Panc1 (cell line): ENCODE data around the gene FAM107B. TPM values are rescaled to one million over a fixed set of nuclear protein-coding genes. Genes with fewer than 3 reads are reported as not detected.

Experiments
- ATAC-seq: fragments of 200-7000 bp; cut with Tn5 transposase; 2 replicates; pipeline ENCODE4 v1.9.1; 2020; ENCODE audit warnings: mild to moderate bottlenecking, moderate library complexity
- BruUV-seq: library from RNA; stranded (reverse); fragments of 400-500 nt; replicated peaks from 2 replicates; lab custom pipeline; 2021; lab: Mats Ljungman, UMichigan
- CTCF ChIA-PET: fragments of 300-600 bp; sonication (Branson Sonifier 250); formaldehyde crosslinking; loops from one replicate; lab custom pipeline; 2022; ENCODE audit warnings: antibody characterized with exemption; lab: Charles Lee
- POLR2A ChIA-PET: fragments of 300-600 bp; sonication (Branson Sonifier 250); formaldehyde crosslinking; loops from one replicate; lab custom pipeline; 2022; ENCODE audit warnings: antibody characterized with exemption; lab: Charles Lee
- DNase-seq: peaks from one replicate; pipeline ENCODE4 v3.0.0-alpha.2; 2010; ENCODE audit warnings: low read depth, low spot score
- H3K27ac ChIP-seq: 2 replicates; pipeline ENCODE4 v1.5.1; 2011; ENCODE audit warnings: mild to moderate bottlenecking, low read length, inconsistent platforms
- H3K27me3 ChIP-seq: fragments of 200-500 bp; sonication (Bioruptor generic); 2 replicates; pipeline ENCODE4 v1.6.0; 2014; ENCODE audit warnings: low read length, inconsistent platforms; ENCODE audit not compliant: control insufficient read depth, insufficient read depth
- H3K36me3 ChIP-seq: fragments of 200-500 bp; sonication (Bioruptor generic); 2 replicates; pipeline ENCODE4 v1.5.1; 2014; ENCODE audit warnings: inconsistent platforms, mild to moderate bottlenecking, low read length, moderate library complexity; ENCODE audit not compliant: control insufficient read depth, insufficient read depth
- H3K4me1 ChIP-seq: 2 replicates; pipeline ENCODE4 v1.5.1; 2011; ENCODE audit warnings: inconsistent platforms, mild to moderate bottlenecking, low read length, moderate library complexity; ENCODE audit not compliant: control insufficient read depth, insufficient read depth
- H3K4me3 ChIP-seq, 2 experiments: 2 replicates each; pipeline ENCODE4 v1.5.1; 2011 to 2012; ENCODE audit warnings: low read depth in 2 of 2, low read length in 2 of 2, mild to moderate bottlenecking in 2 of 2, inconsistent platforms in 1 of 2, moderate library complexity in 1 of 2
- H3K9me3 ChIP-seq: fragments of 200-500 bp; sonication (Bioruptor generic); 2 replicates; pipeline ENCODE4 v1.5.1; 2014; ENCODE audit warnings: low read depth, mild to moderate bottlenecking, inconsistent platforms, low read length, moderate library complexity; ENCODE audit not compliant: control insufficient read depth, insufficient read depth
- POLR2AphosphoS5 ChIP-seq: IDR thresholded peaks from 2 replicates; pipeline ENCODE4 v1.6.1; 2012; ENCODE audit warnings: mild to moderate bottlenecking, low read depth, low read length, moderate library complexity
- REST ChIP-seq, 2 experiments: IDR thresholded peaks; 2 replicates each; pipeline ENCODE4 v1.6.1; 2011 to 2012; ENCODE audit warnings: low read depth in 2 of 2, control low read depth in 1 of 2, low read length in 1 of 2, mild to moderate bottlenecking in 1 of 2, moderate library complexity in 1 of 2; ENCODE audit not compliant: insufficient read depth in 1 of 2
- SIN3A ChIP-seq: IDR thresholded peaks from 2 replicates; pipeline ENCODE4 v1.6.1; 2012; ENCODE audit warnings: low read depth, mild to moderate bottlenecking, low read length, moderate library complexity, borderline replicate concordance; ENCODE audit not compliant: insufficient read depth
- TCF7L2 ChIP-seq: IDR thresholded peaks from 2 replicates; pipeline ENCODE4 v1.6.1; 2011; ENCODE audit warnings: mild to moderate bottlenecking, low read depth, low read length, inconsistent platforms
- in situ Hi-C: cut with HindIII; loops from 2 replicates; pipeline ENCODE4 v1.10.0; 2016; ENCODE audit warnings: low sequenced_read_pairs, low pct_unique_long_range_greater_than_20kb
- intact Hi-C: fragments of 100-400 bp; cut with micrococcal nuclease; formaldehyde crosslinking; loops from one replicate; pipeline ENCODE4 v1.10.0; 2022; ENCODE audit not compliant: unreplicated experiment
- total RNA-seq: library from RNA; stranded (reverse); gene quantifications from one replicate; pipeline ENCODE4 v1.2.1, GENCODE V29; 2021; ENCODE audit not compliant: unreplicated experiment
- TF ChIP-seq, protein P1 (sequence below): fragments of 450-650 bp; IDR thresholded peaks from 2 replicates; pipeline ENCODE4 v1.5.1; 2017; ENCODE audit warnings: mild to moderate bottlenecking

Gene FAM107B
- total RNA-seq, 1 experiment from 2014 or later, result 13.4 TPM

- ATAC-seq (no peak), DNase-seq (no peak)
- Histone ChIP-seq H3K27me3 (no peaks in the 10 kb centered on the region), H3K27ac (no peak overlapping the region), H3K36me3 (no peaks in the 10 kb centered on the region), H3K9me3 (no peaks in the 10 kb centered on the region), H3K4me3 (no peak overlapping the region), H3K4me1 (no peaks in the 10 kb centered on the region)
- intact Hi-C loops (no loop called here), in situ Hi-C loops (no loop called here)
- TF ChIP-seq, protein P1, sequence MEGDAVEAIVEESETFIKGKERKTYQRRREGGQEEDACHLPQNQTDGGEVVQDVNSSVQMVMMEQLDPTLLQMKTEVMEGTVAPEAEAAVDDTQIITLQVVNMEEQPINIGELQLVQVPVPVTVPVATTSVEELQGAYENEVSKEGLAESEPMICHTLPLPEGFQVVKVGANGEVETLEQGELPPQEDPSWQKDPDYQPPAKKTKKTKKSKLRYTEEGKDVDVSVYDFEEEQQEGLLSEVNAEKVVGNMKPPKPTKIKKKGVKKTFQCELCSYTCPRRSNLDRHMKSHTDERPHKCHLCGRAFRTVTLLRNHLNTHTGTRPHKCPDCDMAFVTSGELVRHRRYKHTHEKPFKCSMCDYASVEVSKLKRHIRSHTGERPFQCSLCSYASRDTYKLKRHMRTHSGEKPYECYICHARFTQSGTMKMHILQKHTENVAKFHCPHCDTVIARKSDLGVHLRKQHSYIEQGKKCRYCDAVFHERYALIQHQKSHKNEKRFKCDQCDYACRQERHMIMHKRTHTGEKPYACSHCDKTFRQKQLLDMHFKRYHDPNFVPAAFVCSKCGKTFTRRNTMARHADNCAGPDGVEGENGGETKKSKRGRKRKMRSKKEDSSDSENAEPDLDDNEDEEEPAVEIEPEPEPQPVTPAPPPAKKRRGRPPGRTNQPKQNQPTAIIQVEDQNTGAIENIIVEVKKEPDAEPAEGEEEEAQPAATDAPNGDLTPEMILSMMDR, result no peak
- TF ChIP-seq TCF7L2, result no peak
- no peak for TF ChIP-seq POLR2AphosphoS5
- no peak for TF ChIP-seq REST (IDR thresholded peaks at IDR 0.05; ENCODE audit: insufficient read depth in 1 of 2, low read depth in 2 of 2, low read length in 1 of 2)
- TF ChIP-seq SIN3A, result no peak
- CTCF ChIA-PET, result no interaction called here
- POLR2A ChIA-PET, result no interaction called here
- BruUV-seq, result no TSS peak
Measured at GRCh38 chr10:14698829-14699170, 75.9 kb downstream of the FAM107B start.

DNA sequence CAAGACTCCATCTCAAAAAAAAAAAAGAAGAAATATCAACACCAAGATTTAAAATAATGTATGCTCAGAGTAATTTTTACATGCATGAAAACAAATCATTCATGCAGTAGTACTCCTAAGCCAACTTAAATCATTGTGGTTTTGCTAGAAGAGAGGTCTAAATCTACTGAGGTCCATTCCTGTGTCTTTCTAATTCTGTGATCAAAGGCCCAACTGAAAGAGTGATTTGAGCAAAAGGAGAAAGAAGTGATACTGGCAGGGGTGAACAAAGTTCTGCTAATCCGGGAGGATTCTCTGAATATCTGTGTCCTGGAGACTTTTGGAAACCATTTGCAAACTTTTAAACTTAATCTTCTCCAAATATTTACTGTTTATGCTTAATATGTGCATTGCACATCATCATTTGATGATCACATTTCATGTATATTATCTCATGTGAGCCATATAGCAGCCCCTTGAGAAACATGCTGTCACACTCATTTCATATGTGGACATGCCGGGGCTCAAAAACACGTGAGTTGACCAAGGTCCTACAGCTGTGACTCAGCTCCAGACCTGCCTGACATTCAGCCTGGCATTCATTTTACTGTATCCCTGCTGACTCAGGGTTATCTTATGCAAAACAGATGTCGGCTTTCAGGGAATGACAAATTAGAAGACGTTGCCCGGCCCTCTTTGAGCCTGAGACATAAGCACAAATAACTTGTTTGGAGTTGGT lies 76.4 kb downstream of the FAM107B start:
- ATAC-seq, result no peak
- in situ Hi-C loops, result no loop called here
- CTCF ChIA-PET, result no interaction called here

More for the DNA sequence above, 76.4 kb downstream of the FAM107B start:
- Histone ChIP-seq H3K4me1 (no peaks in the 10 kb centered on the region), H3K9me3 (no peaks in the 10 kb centered on the region), H3K27me3 (no peaks in the 10 kb centered on the region), H3K36me3 (no peaks in the 10 kb centered on the region), H3K27ac (no peak overlapping the region), H3K4me3 (no peak overlapping the region)
- intact Hi-C loops, result no loop called here
- no TSS peak for BruUV-seq
- TF ChIP-seq REST (IDR thresholded peaks at IDR 0.05; ENCODE audit: insufficient read depth in 1 of 2, low read depth in 2 of 2, low read length in 1 of 2) (no peak), TCF7L2 (no peak), POLR2AphosphoS5 (no peak), SIN3A (no peak)
- TF ChIP-seq, protein P1, result no peak
- POLR2A ChIA-PET, result no interaction called here
- no peak for DNase-seq
